GM12875 (cell line): ENCODE measurements around the gene LIMS2.

Source experiments
- H3K4me3 ChIP-seq: one replicate; pipeline ENCODE4 v1.5.1; 2011; ENCODE audit warnings: low read depth, low read length, control low read depth
- CTCF ChIP-seq: IDR thresholded peaks from 2 replicates; pipeline ENCODE4 v1.5.1; 2011; ENCODE audit warnings: low read depth, mild to moderate bottlenecking, control low read depth, inconsistent platforms, low read length, moderate library complexity, borderline replicate concordance; ENCODE audit not compliant: insufficient read depth

LIMS2 gene

GRCh38 chr2:127590386-127591190, 84.7 kb downstream of the LIMS2 start:
- no peak overlapping the region for H3K4me3 ChIP-seq
- TF ChIP-seq CTCF: no peak

- TF ChIP-seq CTCF: no peak
- no peak overlapping the region for H3K4me3 ChIP-seq
Measured at GRCh38 chr2:127589841-127590240, 85.5 kb downstream of the LIMS2 start.

GRCh38 chr2:127589358-127589757, 86.0 kb downstream of the LIMS2 start:
- no peak for TF ChIP-seq CTCF
- H3K4me3 ChIP-seq: no peak overlapping the region
